GM12878 (cell line): ENCODE results near the gene PELI1. TPM values are rescaled to one million over a fixed set of nuclear protein-coding genes. Genes with fewer than 3 reads are reported as not detected.

Source experiments
- ATAC-seq: fragments of 200-7000 bp; cut with Tn5 transposase; 3 replicates; pipeline ENCODE4 v1.9.1; 2020; ENCODE audit warnings: mild to moderate bottlenecking, moderate library complexity
- BruUV-seq: library from RNA; stranded (reverse); fragments of 400-500 nt; replicated peaks from 2 replicates; lab custom pipeline; 2021; lab: Mats Ljungman, UMichigan
- CTCF ChIA-PET: fragments of 300-600 bp; sonication (Branson Sonifier 250); formaldehyde crosslinking; extraction: SDS; loops from one replicate; lab custom pipeline; 2021; ENCODE audit warnings: inconsistent platforms; lab: Yijun Ruan, JAX
- POLR2A ChIA-PET: fragments of 350-600 bp; formaldehyde crosslinking; extraction: SDS; loops from one replicate; lab custom pipeline; 2021; ENCODE audit warnings: inconsistent platforms; lab: Charles Lee
- RAD21 ChIA-PET: fragments of 300-600 bp; sonication (Branson Sonifier 250); formaldehyde crosslinking; loops from one replicate; lab custom pipeline; 2023; ENCODE audit warnings: antibody characterized with exemption; ENCODE audit not compliant: unreplicated experiment; lab: Charles Lee
- SMC1A ChIA-PET: fragments of 300-600 bp; sonication (Branson Sonifier 250); formaldehyde crosslinking; loops from one replicate; lab custom pipeline; 2023; ENCODE audit not compliant: unreplicated experiment, uncharacterized antibody; lab: Charles Lee
- DNase-seq: peaks from one replicate; pipeline ENCODE4 v3.0.0-alpha.2; 2011; ENCODE audit warnings: low read depth, low spot score
- FAIRE-seq: peaks from 3 replicates; lab custom pipeline; 2011; peaks lifted over from hg19 to GRCh38; lab: Jason Lieb, UNC
- H2AFZ ChIP-seq: 2 replicates; pipeline ENCODE4 v1.6.0; 2011; ENCODE audit warnings: low read depth, low read length, control low read depth; ENCODE audit not compliant: control insufficient read depth
- H3K27ac ChIP-seq: 2 replicates; pipeline ENCODE4 v1.5.1; 2011; ENCODE audit warnings: control low read depth; ENCODE audit not compliant: control insufficient read depth, insufficient read depth
- H3K27me3 ChIP-seq, 2 experiments: replicated peaks in 1 of 2; 2 replicates each; pipeline versions ENCODE4 v1.6.0 to v1.6.1; 2011; ENCODE audit warnings: low read length in 1 of 2; ENCODE audit not compliant: control insufficient read depth in 2 of 2, insufficient read depth in 2 of 2
- H3K36me3 ChIP-seq, 2 experiments: 2 replicates each; pipeline ENCODE4 v1.5.1; 2011; ENCODE audit warnings: low read length in 1 of 2; ENCODE audit not compliant: control insufficient read depth in 2 of 2, insufficient read depth in 2 of 2
- H3K4me1 ChIP-seq: 2 replicates; pipeline ENCODE4 v1.6.1; 2011; ENCODE audit warnings: mild to moderate bottlenecking, low read length, moderate library complexity, mixed read lengths; ENCODE audit not compliant: control insufficient read depth, insufficient read depth
- H3K4me2 ChIP-seq: 2 replicates; pipeline ENCODE4 v1.6.0; 2011; ENCODE audit warnings: control low read depth; ENCODE audit not compliant: control insufficient read depth, insufficient read depth
- H3K4me3 ChIP-seq: fragments of 200-600 bp; sonication (generic); 2 replicates; pipeline ENCODE4 v1.5.1; 2016
- H3K79me2 ChIP-seq: 2 replicates; pipeline ENCODE4 v1.6.0; 2011; ENCODE audit warnings: low read length; ENCODE audit not compliant: control insufficient read depth, insufficient read depth
- H3K9ac ChIP-seq: 2 replicates; pipeline ENCODE4 v1.8.0; 2011; ENCODE audit warnings: low read length, control low read depth, mixed read lengths; ENCODE audit not compliant: control insufficient read depth, insufficient read depth
- H3K9me3 ChIP-seq: replicated peaks from 3 replicates; pipeline ENCODE4 v1.5.1; 2011; ENCODE audit warnings: mild to moderate bottlenecking, low read length; ENCODE audit not compliant: control insufficient read depth, insufficient read depth
- H4K20me1 ChIP-seq: 2 replicates; pipeline ENCODE4 v1.6.0; 2011; ENCODE audit not compliant: control insufficient read depth, insufficient read depth
- CBX5 ChIP-seq: sonication (generic); IDR thresholded peaks from 2 replicates; pipeline ENCODE4 v1.6.1; 2016; ENCODE audit warnings: low read depth, moderate library complexity, mild to moderate bottlenecking, inconsistent platforms
- CREM ChIP-seq: IDR thresholded peaks from 2 replicates; pipeline ENCODE4 v1.6.1; 2014; ENCODE audit warnings: antibody characterized with exemption, low read depth
- POLR2AphosphoS5 ChIP-seq: IDR thresholded peaks from 2 replicates; pipeline ENCODE4 v1.6.1; 2011; ENCODE audit warnings: mild to moderate bottlenecking, low read length, inconsistent platforms
- SMAD1 ChIP-seq: fragments of 450-650 bp; IDR thresholded peaks from 2 replicates; pipeline ENCODE4 v1.6.1; 2018; ENCODE audit warnings: mild to moderate bottlenecking, low read depth; ENCODE audit not compliant: partially characterized antibody
- ZNF24 ChIP-seq: fragments of 450-650 bp; IDR thresholded peaks from 2 replicates; pipeline ENCODE4 v1.6.1; 2017; ENCODE audit warnings: antibody characterized with exemption, mild to moderate bottlenecking
- WGBS: methylation state at CpG from one replicate; pipeline ENCODE4 v1.1.6; 2016; ENCODE audit warnings: low lambda C conversion rate; ENCODE audit not compliant: insufficient replicate concordance, insufficient coverage; ENCODE audit errors: missing lambda C conversion rate; 5-methylcytosine and 5-hydroxymethylcytosine counted together
- in situ Hi-C: fragments of 300-500 bp; cut with MboI; formaldehyde crosslinking; loops from 9 replicates; pipeline ENCODE4 v1.14.3; 2018; ENCODE audit warnings: mixed read lengths
- intact Hi-C: fragments of 100-400 bp; cut with micrococcal nuclease; formaldehyde crosslinking; loops from one replicate; pipeline ENCODE4 v1.14.2; 2022; ENCODE audit not compliant: unreplicated experiment
- polyA plus RNA-seq, 11 experiments: library from polyadenylated mRNA; depleted of rRNA in 4 of 11; unstranded in 6 of 11; stranded (reverse) in 5 of 11; fragments of >200 nt; fragmentation: Nextera tagmentation in 4 of 11; fragmentation: Illumina TruSeq in 1 of 11; extraction: Ambion mirVana in 4 of 11; extraction: Trizol in 1 of 11; gene quantifications; 1 replicate in 1 of 11; 2 replicates in 10 of 11; pipeline versions ENCODE4 v1.2.1 to v1.2.3, GENCODE V29; 2011 to 2016; ENCODE audit warnings: inconsistent platforms in 2 of 11, missing spikeins in 2 of 11, low read depth in 1 of 11
- total RNA-seq, 4 experiments: library from RNA; depleted of rRNA in 3 of 4; stranded (reverse); fragments of >200 nt in 3 of 4; fragmentation: Illumina TruSeq in 1 of 4; extraction: Trizol in 1 of 4; gene quantifications; 2 replicates each; pipeline versions ENCODE4 v1.2.1 to v1.2.3, GENCODE V29; 2013 to 2021
- TF ChIP-seq, protein P1 (sequence below): fragments of 450-650 bp; IDR thresholded peaks from 2 replicates; pipeline ENCODE4 v1.6.1; 2017; ENCODE audit warnings: borderline replicate concordance

PELI1 gene
- total and polyA plus RNA-seq, 10 of the 15 experiments (the other 5 are each of a cell fraction or from before 2014, with no cell fraction given), result 12.1 to 92.0 (median 39.8) TPM

DNA sequence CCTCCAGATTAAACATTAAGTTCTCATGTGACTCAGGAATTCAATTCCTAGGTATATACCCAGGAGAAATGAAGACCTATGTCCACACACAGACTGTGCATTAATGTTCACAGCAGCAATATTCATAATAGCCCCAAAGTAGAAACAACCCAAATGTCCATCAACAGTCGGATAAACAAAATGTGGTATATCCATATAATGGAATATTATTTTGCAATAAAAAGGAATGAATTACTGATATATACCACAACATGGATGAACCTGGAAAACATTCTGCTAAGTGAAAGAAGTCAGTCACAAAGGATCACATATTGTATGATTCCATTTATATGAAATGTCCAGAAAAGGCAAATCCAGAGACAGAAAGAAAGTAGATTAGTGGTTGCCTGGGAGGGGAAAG lies 20.5 kb downstream of the PELI1 start:
- intact Hi-C loops (no loop called here), in situ Hi-C loops (no loop called here)
- ChIA-PET POLR2A (interaction anchor here (1.0 to 2.6 kb wide), 7 partner anchors 10 to 56 kb away, joined by 4 to 17 read pairs (median 4); no protein-coding TSS in a partner anchor), RAD21 (interaction anchor here (0.6 to 4.3 kb wide), 11 partner anchors 10 to 207 kb away, joined by 3 to 39 read pairs (median 4); no protein-coding TSS in a partner anchor), CTCF (interaction anchor here (1.1 to 3.5 kb wide), 9 partner anchors 10 to 91 kb away, joined by 3 to 26 read pairs (median 3); no protein-coding TSS in a partner anchor), SMC1A (interaction anchor here (0.6 to 23.5 kb wide), 15 partner anchors 8 to 542 kb away, joined by 3 to 495 read pairs (median 4); no protein-coding TSS in a partner anchor)
- WGBS, result 96% methylated on average over 1 of the region's 1 CpG
- H4K20me1 ChIP-seq, result 0 out of 2 replicates have a peak, but pooled peaks cover 2% of the 10 kb centered on the region
- H3K79me2 ChIP-seq, result peaks cover 95% of the 10 kb centered on the region
- peaks cover 1 to 15% of the 10 kb centered on the region in 2 experiments; a peak in 3 of 4 replicates for H3K36me3 ChIP-seq
- peaks cover 13% of the 10 kb centered on the region; the same call in 1 of the 2 replicates for H3K4me1 ChIP-seq
- no peak overlapping the region for H3K27ac ChIP-seq
- H2AFZ ChIP-seq, result no peak overlapping the region
- ATAC-seq (no peak), DNase-seq (no peak), FAIRE-seq (no peak)
- no TSS peak for BruUV-seq
- no peak for TF ChIP-seq SMAD1
- TF ChIP-seq, protein P1, sequence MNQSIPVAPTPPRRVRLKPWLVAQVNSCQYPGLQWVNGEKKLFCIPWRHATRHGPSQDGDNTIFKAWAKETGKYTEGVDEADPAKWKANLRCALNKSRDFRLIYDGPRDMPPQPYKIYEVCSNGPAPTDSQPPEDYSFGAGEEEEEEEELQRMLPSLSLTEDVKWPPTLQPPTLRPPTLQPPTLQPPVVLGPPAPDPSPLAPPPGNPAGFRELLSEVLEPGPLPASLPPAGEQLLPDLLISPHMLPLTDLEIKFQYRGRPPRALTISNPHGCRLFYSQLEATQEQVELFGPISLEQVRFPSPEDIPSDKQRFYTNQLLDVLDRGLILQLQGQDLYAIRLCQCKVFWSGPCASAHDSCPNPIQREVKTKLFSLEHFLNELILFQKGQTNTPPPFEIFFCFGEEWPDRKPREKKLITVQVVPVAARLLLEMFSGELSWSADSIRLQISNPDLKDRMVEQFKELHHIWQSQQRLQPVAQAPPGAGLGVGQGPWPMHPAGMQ, result no peak
- 0 out of 2 replicates have a peak, but pooled peaks have one; percentile 32 for TF ChIP-seq ZNF24
- TF ChIP-seq POLR2AphosphoS5, result no peak
- no peak for TF ChIP-seq CREM
- TF ChIP-seq CBX5, result no peak
- no peak overlapping the region for H3K9ac ChIP-seq
- H3K4me3 ChIP-seq, result no peak overlapping the region
- H3K27me3 ChIP-seq, result no peaks in the 10 kb centered on the region
- H3K4me2 ChIP-seq, result no peak overlapping the region; the same call in 1 of the 2 replicates
- no peaks in the 10 kb centered on the region for H3K9me3 ChIP-seq
